NCI-H2081 (cell line): ENCODE results near the gene CITED4.

ENCODE experiments used
- DNase-seq, 2 experiments: peaks; one replicate each; lab custom pipeline; 2025; lab: John Stamatoyannopoulos, UW

The CITED4 gene

DNA sequence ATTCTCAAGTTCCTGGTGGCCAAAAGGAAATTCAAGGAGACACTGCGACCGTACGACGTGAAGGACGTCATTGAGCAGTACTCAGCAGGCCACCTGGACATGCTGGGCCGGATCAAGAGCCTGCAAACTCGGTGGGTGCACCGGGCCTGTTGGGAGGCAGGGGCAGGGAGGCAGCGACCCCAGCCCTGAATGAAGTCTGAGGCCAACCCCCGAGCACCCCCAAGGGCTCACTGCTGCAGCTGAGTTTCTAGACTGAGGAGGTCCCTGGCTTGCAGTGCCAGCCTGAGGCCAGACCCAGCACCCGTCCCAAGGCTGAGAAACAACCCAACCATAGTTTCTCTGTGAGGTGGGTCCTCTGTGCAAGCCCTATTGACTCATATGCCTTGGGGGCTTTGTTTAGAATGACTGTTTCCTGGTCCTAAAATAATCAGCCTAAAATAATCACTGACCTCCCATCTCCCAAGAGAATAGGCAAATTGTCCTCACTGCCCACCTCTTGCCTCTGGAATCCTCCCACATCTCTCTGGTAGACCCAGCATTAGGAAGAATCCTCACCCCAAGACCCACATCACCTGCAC is 27.1 kb downstream of the CITED4 start:
- DNase-seq: no peak

DNA sequence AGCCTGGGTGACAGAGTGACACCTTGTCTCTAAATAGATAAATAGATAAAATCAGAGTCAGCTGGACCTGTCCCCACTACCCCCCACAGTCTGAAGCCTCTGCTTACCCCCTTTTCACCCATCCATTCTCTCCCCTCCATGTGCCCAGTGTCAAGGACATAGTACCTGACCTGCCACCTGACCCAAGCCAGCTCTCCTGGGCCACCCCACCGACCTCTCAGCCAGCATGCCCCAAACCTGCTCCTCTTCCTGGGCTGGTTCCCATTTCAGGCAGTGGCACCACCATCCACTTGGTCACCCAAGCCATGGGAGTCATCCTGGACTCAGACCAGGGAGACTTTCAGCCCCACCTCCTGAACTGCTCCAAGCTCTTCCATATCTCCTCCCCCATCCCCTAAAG is 28.2 kb downstream of the CITED4 start:
- no peak for DNase-seq

DNA sequence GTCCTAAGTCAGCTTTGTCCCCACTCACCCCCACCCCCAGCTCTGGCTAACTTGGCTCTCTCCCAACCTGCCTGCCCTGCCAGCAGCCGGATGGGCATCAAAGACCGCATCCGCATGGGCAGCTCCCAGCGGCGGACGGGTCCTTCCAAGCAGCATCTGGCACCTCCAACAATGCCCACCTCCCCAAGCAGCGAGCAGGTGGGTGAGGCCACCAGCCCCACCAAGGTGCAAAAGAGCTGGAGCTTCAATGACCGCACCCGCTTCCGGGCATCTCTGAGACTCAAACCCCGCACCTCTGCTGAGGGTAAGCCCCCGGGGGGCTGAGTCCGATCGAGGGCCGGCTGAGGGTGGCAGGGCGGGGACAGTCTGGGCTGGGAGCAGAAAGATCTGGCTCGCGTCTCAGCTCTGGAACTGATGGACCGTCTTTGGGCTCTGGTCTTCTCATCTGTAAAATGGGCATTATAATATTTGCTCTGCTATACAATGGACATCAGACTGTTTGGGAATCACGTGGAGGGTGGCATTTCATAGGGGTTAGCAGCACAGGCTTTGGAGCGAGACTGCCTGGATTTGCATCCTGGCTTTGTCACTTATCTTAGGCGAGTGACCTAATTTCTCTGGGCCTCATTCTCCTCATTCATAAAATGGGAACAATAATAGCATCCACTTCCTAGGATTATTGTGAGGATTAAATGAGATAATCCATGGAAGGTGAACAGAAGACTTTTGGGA is 31.0 kb downstream of the CITED4 start:
- DNase-seq: no peak

DNA sequence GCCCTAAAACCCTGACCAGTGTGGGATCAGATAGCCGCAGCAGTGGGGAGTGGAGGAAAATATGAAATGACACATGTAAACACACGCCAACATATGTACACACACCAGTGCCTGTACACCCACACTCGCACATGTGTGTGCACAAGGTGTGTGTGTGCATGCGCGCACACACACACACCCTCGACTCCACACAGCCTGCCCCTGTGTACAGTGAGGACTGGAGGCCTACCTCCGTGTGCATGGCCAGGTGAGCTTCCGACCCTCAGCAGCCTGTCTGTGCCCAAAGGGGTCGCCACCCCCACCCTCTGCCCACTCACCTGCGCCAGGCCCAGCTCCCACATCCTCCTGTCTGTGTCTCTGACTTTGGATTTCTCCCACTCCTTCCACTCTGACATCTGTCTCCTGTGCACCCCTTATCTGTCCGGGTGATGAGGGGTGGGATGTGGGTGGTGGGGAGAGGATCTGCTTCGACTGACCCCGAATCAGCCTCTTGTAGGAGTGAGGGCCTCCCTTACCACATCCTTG is 31.7 kb downstream of the CITED4 start:
- DNase-seq: no peak

DNA sequence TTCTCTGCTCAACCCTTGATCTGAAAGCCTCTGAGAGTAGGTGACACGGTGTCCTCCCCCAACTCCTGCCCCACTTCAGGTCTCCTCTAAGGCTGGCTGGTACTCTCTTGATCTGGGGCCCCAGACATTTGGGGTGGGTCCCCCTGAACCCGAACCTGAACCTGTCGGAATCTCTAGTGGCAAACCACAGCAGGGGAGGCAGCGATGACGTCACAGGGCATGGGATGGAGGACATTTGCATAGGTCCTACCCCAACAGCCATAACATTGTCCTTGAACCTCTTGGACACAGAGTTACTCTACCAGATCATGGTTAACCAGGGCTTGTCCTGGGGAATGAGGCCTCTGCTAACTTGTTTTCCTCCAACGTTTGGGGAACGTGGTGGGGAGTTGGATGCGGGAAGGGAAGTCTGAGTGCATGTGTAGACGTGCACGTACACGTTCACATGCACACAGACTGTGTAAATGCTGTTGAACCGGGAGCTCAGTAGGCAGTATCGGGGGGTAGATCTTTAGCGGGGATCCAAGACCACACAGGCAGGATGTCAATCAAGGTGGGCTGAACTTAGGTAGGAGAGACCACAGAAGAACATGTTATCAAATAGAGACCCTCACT is 32.4 kb downstream of the CITED4 start:
- no peak for DNase-seq

DNA sequence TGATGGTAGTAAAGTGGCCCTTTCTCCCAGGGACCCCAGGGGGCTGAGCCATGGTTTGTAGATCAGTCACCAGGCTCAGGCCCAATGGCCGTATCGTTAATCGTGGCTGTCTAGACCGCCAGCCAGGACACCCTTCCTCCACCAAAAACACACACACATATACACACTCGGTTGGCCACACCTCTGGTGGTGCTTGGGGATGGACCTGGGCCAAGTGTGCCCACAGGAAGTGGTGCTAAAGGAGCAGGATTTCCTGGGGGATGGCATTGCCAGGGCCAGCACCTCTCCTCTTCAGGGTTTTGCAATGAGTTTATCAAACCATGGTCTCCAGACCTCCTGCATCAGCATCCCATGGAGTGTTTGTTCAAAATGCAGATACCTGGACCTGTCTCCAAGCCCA is 36.2 kb downstream of the CITED4 start:
- DNase-seq: peak in 1 of 2 experiments; percentile 24

DNA sequence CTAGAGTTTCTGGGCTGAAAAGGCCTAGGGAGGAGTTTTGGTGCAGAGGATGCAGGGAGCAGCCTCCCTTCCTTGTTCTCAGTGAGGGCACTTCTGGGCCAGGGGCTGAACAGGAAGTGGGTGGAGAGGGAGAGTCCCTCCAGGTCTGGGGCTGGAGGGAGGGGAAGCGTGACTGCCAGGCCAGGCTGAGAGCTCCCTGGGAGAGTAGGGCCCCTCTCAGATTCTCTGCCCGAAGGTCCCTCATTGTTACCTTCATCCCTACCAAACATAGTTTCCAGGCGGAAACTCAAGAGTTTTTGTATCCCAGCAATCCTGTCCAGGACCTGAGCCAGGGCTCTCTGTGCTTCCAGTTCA is 36.8 kb downstream of the CITED4 start:
- DNase-seq: no peak

DNA sequence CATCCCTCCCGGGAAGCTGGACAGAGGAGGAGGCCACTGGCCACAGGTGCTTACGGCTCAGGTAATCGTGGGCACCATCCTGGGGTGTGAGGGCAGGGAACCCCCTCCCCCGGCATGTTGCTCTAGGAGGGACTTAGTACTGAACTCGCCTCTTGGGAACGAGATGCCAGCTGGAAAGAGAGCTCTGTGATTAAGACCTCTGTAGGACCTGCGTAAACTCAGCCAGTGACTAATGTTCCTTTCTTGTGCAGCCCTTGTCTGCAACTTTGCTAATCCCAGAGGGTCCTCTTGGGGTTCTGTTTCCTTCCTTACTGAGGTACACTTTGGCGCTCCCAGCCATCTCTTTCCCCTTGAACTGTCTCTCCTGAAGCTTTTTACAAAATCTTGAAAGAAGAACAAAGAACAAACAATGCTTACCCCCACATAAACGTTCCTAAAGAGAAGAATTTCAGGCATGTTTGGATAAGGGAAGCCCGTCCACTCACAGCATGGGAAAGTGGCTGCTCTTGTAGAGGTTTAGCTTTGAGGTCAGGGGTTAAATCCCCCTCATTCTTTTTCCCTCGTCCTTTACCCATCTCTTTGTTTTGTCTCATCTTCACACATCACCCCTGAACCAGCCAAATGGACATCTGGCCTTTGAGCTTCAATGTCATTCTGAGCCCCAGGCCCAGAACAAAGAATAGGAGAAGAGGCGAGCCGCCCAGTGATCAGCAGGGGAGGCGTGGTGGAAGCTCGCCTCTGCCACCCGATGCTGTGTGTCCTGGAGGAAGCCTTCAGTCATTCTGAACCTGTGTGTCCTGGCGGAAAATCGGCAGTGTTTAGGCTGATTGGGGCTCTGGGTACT is 37.4 kb downstream of the CITED4 start:
- DNase-seq: no peak

DNA sequence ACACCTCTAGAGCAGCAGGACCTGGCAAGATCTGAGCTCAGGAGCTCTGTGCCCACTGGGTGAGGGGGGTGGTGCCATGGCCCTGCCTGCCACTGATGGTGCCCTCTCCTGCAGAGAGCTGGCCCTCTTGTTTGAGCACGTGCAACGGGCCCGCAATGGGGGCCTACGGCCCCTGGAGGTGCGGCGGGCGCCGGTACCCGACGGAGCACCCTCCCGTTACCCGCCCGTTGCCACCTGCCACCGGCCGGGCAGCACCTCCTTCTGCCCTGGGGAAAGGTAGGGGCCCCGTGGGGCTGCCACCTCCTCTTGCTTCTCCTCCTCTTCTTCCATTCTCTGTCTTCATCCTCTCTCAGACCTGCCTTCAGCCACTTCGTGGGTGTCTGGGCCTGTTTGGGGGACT is 38.2 kb downstream of the CITED4 start:
- DNase-seq: no peak

DNA sequence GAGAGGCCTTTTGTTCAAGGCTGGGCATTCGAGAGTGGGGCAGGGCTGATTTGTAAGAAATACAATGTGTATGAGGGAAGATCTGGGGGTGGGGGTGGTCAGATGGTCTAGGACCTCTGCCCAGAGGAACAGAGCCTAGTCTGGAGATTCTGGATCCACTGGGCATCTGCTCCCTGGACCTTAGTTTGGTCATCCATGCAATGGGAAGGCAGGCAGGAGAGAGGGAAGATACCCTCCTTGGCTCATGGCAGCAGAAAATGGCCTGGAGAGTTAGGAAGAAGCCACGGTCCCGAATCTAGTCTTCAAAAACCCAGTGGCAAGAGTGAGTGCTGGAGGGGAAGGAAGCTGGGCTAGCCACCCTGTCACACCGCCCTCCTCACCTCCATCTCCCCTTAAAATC is 38.8 kb downstream of the CITED4 start:
- no peak for DNase-seq

DNA sequence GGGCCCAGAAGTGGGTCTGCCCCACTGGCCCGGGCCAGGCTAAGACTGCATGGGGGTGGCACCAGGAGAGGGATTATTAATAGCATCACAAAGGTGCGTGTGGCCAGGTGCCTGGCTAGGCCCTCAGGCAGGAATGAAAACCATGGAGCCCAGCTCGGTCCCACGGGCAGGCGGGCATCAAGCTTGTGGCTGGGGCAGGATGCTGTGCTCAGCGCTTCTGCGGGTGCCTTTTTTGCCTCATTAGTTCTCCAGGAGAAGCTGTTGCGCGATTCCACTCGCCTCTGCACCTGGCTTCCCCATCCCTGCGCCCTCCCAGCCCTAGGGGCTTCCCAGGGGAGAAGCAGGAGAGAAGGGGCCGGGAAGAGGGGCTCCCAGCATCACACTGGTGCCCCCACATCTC is 39.3 kb downstream of the CITED4 start:
- no peak for DNase-seq

DNA sequence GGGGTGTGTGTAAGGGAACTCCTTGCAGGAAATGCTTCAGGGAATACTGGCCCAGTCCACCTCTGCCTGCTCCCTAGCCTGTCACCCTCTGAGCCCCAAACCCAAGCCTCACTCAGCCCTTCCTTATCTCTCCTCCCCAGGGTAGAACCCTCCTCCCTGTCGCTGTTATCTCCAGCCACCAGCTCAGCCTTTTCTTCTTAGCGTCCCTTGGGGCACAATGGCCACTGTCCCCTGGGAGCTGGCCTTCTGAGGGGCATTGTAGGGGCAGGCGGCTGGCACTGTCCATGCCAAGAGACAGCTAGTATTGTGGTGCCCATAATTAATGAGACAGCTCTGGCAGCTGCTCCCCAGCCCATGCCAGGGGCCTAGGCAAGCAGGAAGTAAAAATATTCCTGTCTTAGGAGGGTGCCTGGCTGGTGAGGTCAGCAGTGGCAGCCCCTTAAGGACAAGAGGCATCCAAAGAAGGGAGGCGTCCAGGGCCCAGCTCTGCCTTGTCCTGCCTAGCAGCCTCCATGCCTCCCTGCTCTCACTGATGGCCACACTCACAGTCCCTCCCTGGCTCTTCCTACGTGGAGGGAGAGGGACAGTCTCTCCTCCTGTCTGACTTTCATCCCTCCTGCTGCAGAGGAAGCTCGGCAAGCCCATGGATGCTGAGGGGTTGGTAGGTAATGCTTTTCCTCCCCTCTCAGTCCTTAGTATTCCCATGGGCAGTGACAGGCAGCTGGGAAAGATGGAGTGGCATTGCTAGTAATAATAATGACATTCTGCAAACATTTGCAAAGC is 41.1 kb downstream of the CITED4 start:
- DNase-seq: peak; percentile 28 to 48

DNA sequence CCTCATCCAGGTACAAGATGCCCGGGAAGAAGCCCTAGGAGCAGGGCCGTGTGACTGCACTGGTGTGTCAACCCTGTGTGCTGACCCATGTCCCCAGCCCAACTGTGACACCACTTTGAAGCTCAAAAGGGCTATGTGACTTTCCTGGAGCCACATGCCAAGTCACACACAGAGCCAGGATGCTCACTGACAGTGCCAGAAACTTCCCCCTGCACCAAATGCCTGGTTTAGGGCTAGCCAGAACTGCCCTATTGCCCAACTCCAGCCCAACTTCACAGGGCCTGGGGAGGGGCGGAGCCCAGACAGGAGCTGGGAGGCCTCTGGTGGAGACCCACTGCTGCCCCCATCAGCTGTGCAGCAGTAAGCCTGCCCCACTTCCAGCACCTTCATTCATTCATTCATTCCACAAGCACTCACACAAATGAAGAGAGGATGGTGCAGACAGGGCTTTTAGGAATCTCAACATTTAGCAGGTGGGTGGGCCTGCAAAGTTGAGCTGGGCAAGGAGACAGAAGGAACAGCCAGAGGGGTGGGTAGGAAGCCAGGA is 41.8 kb downstream of the CITED4 start:
- no peak for DNase-seq

DNA sequence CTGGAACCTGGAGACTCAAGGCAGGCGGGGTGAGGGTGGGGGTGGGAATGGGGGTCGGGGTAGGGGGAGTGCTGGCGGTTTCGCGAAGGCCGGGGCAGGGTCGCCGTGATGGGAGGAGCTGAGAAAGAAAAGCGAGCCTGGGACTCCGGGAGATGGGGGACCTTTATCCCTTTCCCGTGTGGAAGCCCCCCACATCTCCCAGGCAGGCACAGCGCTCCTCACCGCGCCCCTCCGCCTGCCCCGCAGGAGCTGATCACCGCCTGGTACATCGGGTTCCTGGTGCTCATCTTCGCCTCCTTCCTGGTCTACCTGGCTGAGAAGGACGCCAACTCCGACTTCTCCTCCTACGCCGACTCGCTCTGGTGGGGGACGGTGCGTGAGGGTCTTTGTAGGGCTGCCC is 43.1 kb downstream of the CITED4 start:
- no peak for DNase-seq

DNA sequence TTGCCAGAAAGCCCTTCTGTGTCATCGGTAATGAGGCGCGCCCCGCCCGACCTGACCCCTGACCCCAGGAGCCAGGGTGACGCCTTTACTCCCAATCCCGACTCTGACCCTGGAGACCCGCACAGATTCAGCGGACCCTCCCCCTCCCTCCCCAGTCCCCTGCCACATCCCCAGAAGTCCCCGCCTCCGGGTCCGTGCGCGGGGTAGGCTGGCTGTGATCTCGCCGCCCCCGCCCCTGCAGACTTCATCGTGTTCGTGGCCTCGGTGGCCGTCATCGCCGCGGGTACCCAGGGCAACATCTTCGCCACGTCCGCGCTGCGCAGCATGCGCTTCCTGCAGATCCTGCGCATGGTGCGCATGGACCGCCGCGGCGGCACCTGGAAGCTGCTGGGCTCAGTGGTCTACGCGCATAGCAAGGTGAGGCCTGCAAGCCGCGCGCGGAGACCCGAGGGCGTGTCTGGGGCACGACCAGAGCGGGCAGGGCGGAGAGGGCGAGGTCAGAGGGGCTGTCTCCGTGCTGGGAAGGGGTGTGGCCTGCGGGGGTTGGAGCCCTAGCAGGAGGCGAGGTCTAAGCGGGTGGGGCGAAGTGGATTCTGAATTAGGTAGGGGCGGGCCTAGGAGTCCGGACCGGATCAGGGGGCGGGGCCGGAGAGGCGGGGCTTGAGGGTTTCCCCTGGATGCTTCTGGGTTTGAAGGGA is 43.8 kb downstream of the CITED4 start:
- DNase-seq: no peak

DNA sequence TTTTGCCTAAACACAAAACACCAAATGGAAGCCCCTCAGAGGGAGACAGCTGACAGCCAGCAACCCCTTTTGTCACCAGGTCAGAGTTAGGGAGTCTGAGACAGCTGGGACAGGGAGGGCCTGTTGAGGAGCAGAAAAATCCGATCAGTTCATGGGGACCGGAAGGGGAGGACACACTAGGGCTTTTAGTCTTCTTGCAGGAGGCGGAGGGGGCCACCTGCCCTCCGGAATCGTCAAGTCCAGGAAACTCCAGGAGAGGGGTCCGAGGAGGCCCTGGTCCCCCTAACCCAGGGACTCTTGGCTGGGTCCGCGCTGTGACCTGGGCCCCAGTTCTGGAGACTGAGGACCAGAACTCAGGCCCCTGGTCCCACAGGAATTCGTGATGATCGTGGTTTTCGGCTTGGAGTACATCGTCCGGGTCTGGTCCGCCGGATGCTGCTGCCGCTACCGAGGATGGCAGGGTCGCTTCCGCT is 44.3 kb downstream of the CITED4 start:
- DNase-seq: no peak

DNA sequence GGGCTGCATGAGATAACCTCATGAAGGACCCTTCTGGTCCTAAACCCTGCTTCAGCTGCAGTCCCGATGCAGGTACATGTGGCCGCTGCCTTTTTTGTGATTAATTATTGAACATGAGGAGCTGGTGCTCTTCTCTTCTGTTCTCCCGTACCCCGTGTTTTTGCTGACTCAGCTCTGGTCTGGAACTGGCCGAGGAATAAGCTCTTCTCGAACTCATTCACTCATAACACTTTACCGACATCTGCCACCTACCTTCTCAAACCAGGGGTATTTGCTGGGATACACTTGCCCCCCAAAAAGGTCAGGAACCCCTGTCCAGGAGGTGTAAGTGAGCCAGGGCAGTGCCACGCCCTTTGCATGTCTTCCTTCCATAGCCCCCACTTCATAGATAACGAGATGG is 46.7 kb downstream of the CITED4 start:
- no peak for DNase-seq
